ENCODE measurements around the gene GSTM2.

The GSTM2 gene

DNA sequence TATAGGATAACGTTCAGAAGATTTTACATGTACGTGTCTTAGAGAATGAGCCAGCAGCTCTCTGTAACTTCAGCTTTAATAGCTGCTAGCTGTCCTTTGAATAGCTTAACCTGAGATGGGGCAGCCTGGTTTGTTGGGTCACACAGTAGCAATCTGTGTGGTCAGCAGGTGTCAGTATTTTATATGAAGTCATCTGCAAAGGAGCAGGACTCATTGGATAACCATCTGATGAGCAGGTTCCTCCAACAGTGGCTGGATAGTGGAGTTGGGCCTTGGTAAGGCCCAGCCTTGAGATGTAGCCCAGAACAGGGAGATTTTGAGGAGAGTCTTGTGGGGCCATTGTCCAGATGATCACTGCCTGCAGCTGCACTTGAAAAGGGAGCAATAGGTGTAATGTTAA is 50.6 kb downstream of the GSTM2 start:
- DNase-seq: no peak

DNA sequence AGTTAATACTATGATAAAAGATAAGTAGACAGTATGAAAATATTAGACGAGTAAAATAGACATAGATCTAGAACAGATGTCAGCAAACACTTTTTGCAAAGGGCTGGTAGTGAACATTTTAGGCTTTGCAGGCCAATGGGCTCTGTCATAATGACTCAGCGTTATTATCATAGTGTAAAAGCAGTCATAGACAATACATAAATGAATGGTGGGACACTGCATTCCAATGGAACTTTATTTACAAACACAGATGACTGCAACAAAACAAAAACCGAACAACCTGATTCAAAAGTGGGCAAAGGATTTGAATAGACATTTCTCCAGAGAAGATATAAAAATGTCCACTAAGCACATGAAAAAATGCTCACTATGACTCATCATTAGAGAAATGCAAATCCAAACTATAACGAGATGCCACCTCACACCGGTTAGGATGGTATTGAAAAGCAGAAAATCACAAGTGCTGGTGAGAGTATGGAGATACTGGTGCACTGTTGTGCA is 51.5 kb downstream of the GSTM2 start:
- DNase-seq: no peak

DNA sequence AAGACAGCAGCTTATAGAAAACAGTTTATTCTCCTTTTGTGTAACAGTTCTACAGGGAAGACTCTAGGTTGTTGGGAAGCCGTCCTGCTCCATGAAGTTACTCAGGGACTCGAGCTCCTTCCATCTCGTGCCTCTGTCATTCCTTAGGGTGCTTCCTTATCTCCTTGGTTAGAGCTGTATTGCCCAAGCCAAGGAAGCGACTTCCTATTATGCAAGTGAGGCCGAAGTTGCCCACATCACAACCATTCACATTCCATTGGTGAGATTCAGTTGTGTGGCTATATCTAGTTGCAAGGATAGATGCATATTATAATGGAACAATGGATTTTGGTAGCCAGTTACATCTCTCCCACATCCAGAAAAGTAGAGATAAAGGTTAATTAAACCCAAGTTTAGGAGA is 53.2 kb downstream of the GSTM2 start:
- DNase-seq: no peak

DNA sequence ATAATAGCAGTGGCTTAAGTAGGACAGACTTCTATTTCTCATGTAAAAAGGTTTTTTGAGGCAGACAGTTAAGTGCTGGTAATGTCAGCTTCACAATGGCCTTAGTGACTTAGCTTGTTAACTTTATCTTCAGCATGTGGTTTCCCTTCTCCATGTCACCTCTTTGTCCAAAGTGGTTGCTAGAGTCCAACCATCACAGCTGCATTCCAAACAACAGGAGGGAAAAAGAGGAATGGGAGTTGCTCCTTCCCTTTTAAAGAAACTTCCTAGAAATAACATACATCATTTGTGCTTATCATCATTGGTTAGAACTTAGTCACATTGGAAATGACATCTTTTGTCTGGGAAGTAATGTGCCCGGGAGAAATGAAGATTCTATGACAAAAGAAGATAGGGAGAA is 54.1 kb downstream of the GSTM2 start:
- no peak for DNase-seq

DNA sequence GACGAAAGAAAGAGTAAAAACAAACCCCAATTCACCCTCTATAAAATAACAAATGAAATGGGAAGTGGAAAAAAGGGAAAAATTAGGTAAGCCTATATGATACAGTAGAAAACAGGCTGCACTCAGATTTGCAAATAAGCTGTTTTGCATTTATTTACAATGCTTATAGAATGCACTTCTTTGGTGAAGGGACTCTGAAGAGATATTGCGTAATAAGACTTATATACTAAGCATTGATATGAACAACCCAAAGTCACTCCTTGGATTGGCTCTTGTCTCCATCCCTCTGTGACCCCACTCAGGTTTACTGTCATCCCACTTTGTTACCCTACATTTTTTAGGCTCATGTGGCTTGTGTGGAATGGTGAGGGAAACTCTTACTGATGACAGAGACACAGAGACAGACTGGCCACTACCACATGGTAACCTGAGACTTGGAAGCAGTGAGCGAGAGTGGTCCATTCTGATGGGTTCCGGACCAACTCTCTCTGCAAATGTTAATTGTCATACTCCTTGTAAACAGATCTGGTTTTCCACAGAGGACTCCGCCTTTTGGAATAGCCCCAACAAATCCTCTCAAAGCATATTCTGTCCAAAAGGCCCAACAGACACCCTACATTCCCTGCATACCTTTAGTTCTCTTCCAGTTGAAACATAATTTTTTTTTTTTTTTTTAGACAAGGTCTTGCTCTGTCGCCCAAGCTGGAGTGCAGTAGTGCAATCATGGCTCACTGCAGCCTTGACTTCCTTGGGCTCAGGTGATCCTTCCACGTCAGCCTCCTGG is 55.2 kb downstream of the GSTM2 start:
- no peak for DNase-seq
